ENCODE data around the gene NT5DC3.

DNA sequence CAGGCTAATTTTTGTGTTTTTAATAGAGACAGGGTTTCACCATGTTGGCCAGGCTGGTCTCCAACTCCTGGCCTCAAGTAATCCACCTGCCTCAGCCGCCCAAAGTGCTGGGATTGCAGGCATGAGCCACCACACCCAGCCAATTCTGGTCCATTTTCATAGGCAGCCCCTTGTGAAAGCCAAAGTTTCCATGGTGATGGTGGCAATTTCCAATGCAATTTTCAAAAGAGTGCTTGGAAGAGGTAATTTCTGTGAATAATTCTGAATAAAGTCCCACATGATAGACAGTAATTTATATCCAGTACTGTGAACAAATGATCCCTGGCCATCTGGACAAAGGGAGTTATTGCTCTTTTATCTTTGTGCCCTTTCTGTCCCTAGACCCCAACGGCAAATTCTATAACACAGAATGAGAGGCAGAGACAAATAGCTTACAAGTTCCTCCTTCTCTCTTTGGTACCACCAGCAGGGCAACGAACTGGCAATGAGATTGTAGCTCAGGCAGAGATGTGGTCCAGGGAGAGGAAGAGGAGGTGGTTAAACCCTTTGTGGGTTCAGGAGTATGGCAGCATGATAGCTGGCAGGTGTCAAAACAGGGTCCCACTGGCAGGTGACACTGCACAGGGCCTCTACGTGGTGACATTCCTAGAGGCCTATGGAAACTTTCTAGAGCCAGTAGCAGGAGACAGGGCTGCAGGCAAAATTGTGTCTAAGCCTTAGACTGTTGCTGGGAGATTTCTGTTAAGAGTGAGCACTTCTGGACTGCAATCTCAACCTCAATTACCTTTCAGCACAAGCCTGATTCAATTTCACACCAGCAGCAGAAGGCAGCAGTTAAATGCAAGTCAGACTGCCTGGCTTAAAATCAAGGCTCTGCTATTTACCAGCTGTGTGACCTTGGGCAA, 46.5 kb downstream of the NT5DC3 start:
- TF ChIP-seq TAF1 (IDR thresholded peaks at IDR 0.05; ENCODE audit: low read depth, low read length) (no peak), POLR2A (IDR thresholded peaks at IDR 0.05; ENCODE audit: low read depth, low read length) (no peak), POLR2AphosphoS5 (IDR thresholded peaks at IDR 0.05; ENCODE audit: low read depth, low read length) (no peak), SPI1 (IDR thresholded peaks at IDR 0.05; ENCODE audit: low read depth, low read length) (no peak)
